IMR-90 (cell line): ENCODE data around the gene TAOK1. TPM values are rescaled to one million over a fixed set of nuclear protein-coding genes. Genes with fewer than 3 reads are reported as not detected.

Experiments
- ATAC-seq: fragments of 200-7000 bp; cut with Tn5 transposase; 2 replicates; pipeline ENCODE4 v1.9.1; 2020; ENCODE audit warnings: low read depth, mild to moderate bottlenecking, moderate library complexity
- BruUV-seq: library from RNA; stranded (reverse); fragments of 400-500 nt; replicated peaks from 2 replicates; lab custom pipeline; 2021; lab: Mats Ljungman, UMichigan
- CTCF ChIA-PET: fragments of 300-600 bp; formaldehyde crosslinking; extraction: SDS; loops from one replicate; lab custom pipeline; 2021; ENCODE audit warnings: antibody characterized with exemption; lab: Yijun Ruan, JAX
- POLR2A ChIA-PET: fragments of 300-600 bp; sonication (Branson Sonifier 250); formaldehyde crosslinking; loops from one replicate; lab custom pipeline; 2022; ENCODE audit warnings: antibody characterized with exemption; ENCODE audit not compliant: unreplicated experiment; lab: Charles Lee
- DNase-seq: peaks from one replicate; pipeline ENCODE4 v3.0.0; 2013
- H2AFZ ChIP-seq: replicated peaks from 2 replicates; pipeline ENCODE3; 2013; ENCODE audit warnings: low read length, mild to moderate bottlenecking; ENCODE audit not compliant: poor library complexity
- H2AK5ac ChIP-seq: 2 replicates; pipeline ENCODE4 v1.6.1; 2013; ENCODE audit warnings: low read depth, low read length, inconsistent platforms
- H2AK9ac ChIP-seq: replicated peaks from 2 replicates; pipeline ENCODE3; 2013; ENCODE audit warnings: mild to moderate bottlenecking, low read depth, low read length, moderate library complexity; ENCODE audit not compliant: poor library complexity
- H2BK120ac ChIP-seq: 2 replicates; pipeline ENCODE4 v1.6.1; 2013; ENCODE audit warnings: low read depth, low read length, inconsistent platforms
- H2BK15ac ChIP-seq: 3 replicates; pipeline ENCODE4 v1.6.1; 2013; ENCODE audit warnings: low read depth, low read length, inconsistent platforms
- H2BK20ac ChIP-seq: 2 replicates; pipeline ENCODE4 v1.6.1; 2013; ENCODE audit warnings: low read depth, mild to moderate bottlenecking, inconsistent platforms, low read length, moderate library complexity
- H2BK5ac ChIP-seq: 2 replicates; pipeline ENCODE4 v1.6.1; 2013; ENCODE audit warnings: mild to moderate bottlenecking, low read depth, low read length, inconsistent platforms; ENCODE audit not compliant: poor library complexity, severe bottlenecking
- H3K14ac ChIP-seq: replicated peaks from 2 replicates; pipeline ENCODE4 v1.6.1; 2013; ENCODE audit warnings: low read depth, low read length, inconsistent platforms
- H3K18ac ChIP-seq: 2 replicates; pipeline ENCODE4 v1.6.1; 2013; ENCODE audit warnings: low read depth, low read length, control low read depth
- H3K23ac ChIP-seq: 2 replicates; pipeline ENCODE4 v1.6.1; 2013; ENCODE audit warnings: low read depth, low read length, inconsistent platforms
- H3K27ac ChIP-seq: 2 replicates; pipeline ENCODE4 v1.5.1; 2013; ENCODE audit warnings: mild to moderate bottlenecking, control low read depth, low read length; ENCODE audit not compliant: insufficient read depth
- H3K27me3 ChIP-seq: 2 replicates; pipeline ENCODE4 v1.6.1; 2013; ENCODE audit warnings: low read length; ENCODE audit not compliant: control insufficient read depth, insufficient read depth
- H3K36me3 ChIP-seq: 2 replicates; pipeline ENCODE4 v1.6.1; 2013; ENCODE audit warnings: low read length, mixed read lengths; ENCODE audit not compliant: control insufficient read depth, insufficient read depth
- H3K4ac ChIP-seq: 2 replicates; pipeline ENCODE4 v1.6.1; 2013; ENCODE audit warnings: low read depth, low read length, inconsistent platforms
- H3K4me1 ChIP-seq: 2 replicates; pipeline ENCODE4 v1.6.1; 2013; ENCODE audit warnings: low read length, mixed read lengths; ENCODE audit not compliant: control insufficient read depth, insufficient read depth
- H3K4me2 ChIP-seq: 2 replicates; pipeline ENCODE4 v1.6.1; 2013; ENCODE audit warnings: low read depth, mild to moderate bottlenecking, control low read depth, low read length, moderate library complexity
- H3K4me3 ChIP-seq: 2 replicates; pipeline ENCODE4 v1.5.1; 2013; ENCODE audit warnings: low read depth, mild to moderate bottlenecking, control low read depth, low read length, moderate library complexity; ENCODE audit not compliant: insufficient read depth
- H3K56ac ChIP-seq: 2 replicates; pipeline ENCODE4 v1.6.1; 2013; ENCODE audit warnings: low read length, inconsistent platforms; ENCODE audit not compliant: insufficient read depth; ENCODE audit errors: extremely low read depth
- H3K79me1 ChIP-seq, 2 experiments: 2 replicates each; pipeline ENCODE4 v1.6.1; 2013; ENCODE audit warnings: low read length in 2 of 2, inconsistent platforms in 1 of 2, low read depth in 1 of 2
- H3K9ac ChIP-seq: 2 replicates; pipeline ENCODE4 v1.6.1; 2013; ENCODE audit warnings: low read depth, low read length, control low read depth
- H3K9me1 ChIP-seq: 2 replicates; pipeline ENCODE4 v1.6.1; 2013; ENCODE audit warnings: low read length, inconsistent platforms; ENCODE audit not compliant: insufficient read depth
- H3K9me3 ChIP-seq: 2 replicates; pipeline ENCODE4 v1.6.1; 2013; ENCODE audit warnings: low read length; ENCODE audit not compliant: control insufficient read depth, insufficient read depth
- H4K20me1 ChIP-seq: 2 replicates; pipeline ENCODE4 v1.6.1; 2013; ENCODE audit warnings: low read length, inconsistent platforms; ENCODE audit not compliant: insufficient read depth
- H4K5ac ChIP-seq: 2 replicates; pipeline ENCODE4 v1.6.1; 2013; ENCODE audit warnings: mild to moderate bottlenecking, low read depth, low read length, control low read depth
- H4K8ac ChIP-seq, 2 experiments: 2 replicates each; pipeline ENCODE4 v1.6.1; 2013; ENCODE audit warnings: low read depth in 2 of 2, low read length in 2 of 2, control low read depth in 1 of 2, inconsistent platforms in 1 of 2
- H4K91ac ChIP-seq: 2 replicates; pipeline ENCODE4 v1.6.1; 2013; ENCODE audit warnings: low read depth, low read length, inconsistent platforms; ENCODE audit not compliant: insufficient read depth
- BHLHE40 ChIP-seq: fragments of 150-350 bp; IDR thresholded peaks from 2 replicates; pipeline ENCODE4 v1.6.1; 2016; ENCODE audit warnings: mild to moderate bottlenecking, low read depth, low read length
- CEBPB ChIP-seq: IDR thresholded peaks from 2 replicates; pipeline ENCODE4 v1.6.1; 2012; ENCODE audit warnings: low read depth, low read length, improper control_type of control experiment
- CHD1 ChIP-seq: IDR thresholded peaks from 2 replicates; pipeline ENCODE4 v1.6.1; 2012; ENCODE audit warnings: low read depth, low read length, improper control_type of control experiment
- FOS ChIP-seq: fragments of 150-350 bp; IDR thresholded peaks from 2 replicates; pipeline ENCODE4 v1.6.1; 2016; ENCODE audit warnings: low read depth, low read length
- MAFK ChIP-seq: IDR thresholded peaks from 2 replicates; pipeline ENCODE4 v1.6.1; 2012; ENCODE audit warnings: low read depth, low read length, improper control_type of control experiment
- MAZ ChIP-seq: IDR thresholded peaks from 2 replicates; pipeline ENCODE4 v1.6.1; 2012; ENCODE audit warnings: low read depth, mild to moderate bottlenecking, low read length, improper control_type of control experiment, moderate library complexity, borderline replicate concordance
- MXI1 ChIP-seq: IDR thresholded peaks from 2 replicates; pipeline ENCODE4 v1.6.1; 2012; ENCODE audit warnings: low read depth, mild to moderate bottlenecking, low read length, moderate library complexity, borderline replicate concordance
- NFE2L2 ChIP-seq: fragments of 150-350 bp; IDR thresholded peaks from 2 replicates; pipeline ENCODE4 v1.6.1; 2016; ENCODE audit warnings: low read depth, mild to moderate bottlenecking, low read length
- POLR2A ChIP-seq: IDR thresholded peaks from 2 replicates; pipeline ENCODE4 v1.6.1; 2012; ENCODE audit warnings: mild to moderate bottlenecking, low read depth, low read length
- RAD21 ChIP-seq: IDR thresholded peaks from 2 replicates; pipeline ENCODE4 v1.6.1; 2012; ENCODE audit warnings: low read length, improper control_type of control experiment
- RCOR1 ChIP-seq: IDR thresholded peaks from 2 replicates; pipeline ENCODE4 v1.6.1; 2012; ENCODE audit warnings: mild to moderate bottlenecking, low read length, improper control_type of control experiment; ENCODE audit not compliant: insufficient replicate concordance
- RFX5 ChIP-seq: IDR thresholded peaks from 2 replicates; pipeline ENCODE4 v1.8.0; 2012; ENCODE audit warnings: low read depth, mild to moderate bottlenecking, low read length, moderate library complexity
- SMC3 ChIP-seq: fragments of 150-350 bp; IDR thresholded peaks from 2 replicates; pipeline ENCODE4 v1.6.1; 2016; ENCODE audit warnings: low read depth, mild to moderate bottlenecking, antibody characterized with exemption, low read length, moderate library complexity
- WGBS, 2 experiments: methylation state at CpG; one replicate each; pipeline versions ENCODE4 v1.1.5 to v1.1.7; 2013; ENCODE audit warnings: missing lambda C conversion rate in 2 of 2; ENCODE audit not compliant: insufficient read length in 1 of 2; ENCODE audit errors: extremely low coverage in 2 of 2; 5-methylcytosine and 5-hydroxymethylcytosine counted together
- dilution Hi-C: fragments of 300-500 bp; cut with HindIII; formaldehyde crosslinking; loops from one replicate; pipeline ENCODE4 v1.14.3; 2018; ENCODE audit warnings: low sequenced_read_pairs; ENCODE audit not compliant: unreplicated experiment
- in situ Hi-C: fragments of 300-500 bp; cut with MboI; formaldehyde crosslinking; loops from 3 replicates; pipeline ENCODE4 v1.14.3; 2019; ENCODE audit warnings: low sequenced_read_pairs, inconsistent platforms, mixed read lengths
- intact Hi-C: fragments of 100-400 bp; cut with micrococcal nuclease; formaldehyde crosslinking; loops from 2 replicates; pipeline ENCODE4 v1.10.0; 2022
- polyA plus RNA-seq, 3 experiments: library from polyadenylated mRNA; depleted of rRNA; stranded (reverse); fragments of >200 nt; gene quantifications; 2 replicates each; pipeline ENCODE4 v1.2.3, GENCODE V29; 2012; ENCODE audit warnings: low replicate concordance in 1 of 3
- total RNA-seq: library from RNA; depleted of rRNA; stranded (reverse); fragments of >200 nt; gene quantifications from 2 replicates; pipeline ENCODE4 v1.2.3, GENCODE V29; 2012
- TF ChIP-seq, protein P1 (sequence below): fragments of 150-350 bp; IDR thresholded peaks from 2 replicates; pipeline ENCODE4 v1.6.1; 2017; ENCODE audit warnings: mild to moderate bottlenecking, antibody characterized with exemption, low read length, low read depth
- TF ChIP-seq, protein P2 (sequence below): conservative IDR thresholded peaks from 2 replicates; pipeline ENCODE4 v1.5.1; 2012; ENCODE audit warnings: mild to moderate bottlenecking, low read depth, low read length, improper control_type of control experiment
- TF ChIP-seq, protein P3 (sequence below): fragments of 150-350 bp; IDR thresholded peaks from 2 replicates; pipeline ENCODE4 v1.6.1; 2016; ENCODE audit warnings: low read depth, mild to moderate bottlenecking, low read length, moderate library complexity, borderline replicate concordance

Gene TAOK1
- total and polyA plus RNA-seq, 2 of the 4 experiments (the other 2 are of a cell fraction), result 9.8 to 91.8 TPM

DNA sequence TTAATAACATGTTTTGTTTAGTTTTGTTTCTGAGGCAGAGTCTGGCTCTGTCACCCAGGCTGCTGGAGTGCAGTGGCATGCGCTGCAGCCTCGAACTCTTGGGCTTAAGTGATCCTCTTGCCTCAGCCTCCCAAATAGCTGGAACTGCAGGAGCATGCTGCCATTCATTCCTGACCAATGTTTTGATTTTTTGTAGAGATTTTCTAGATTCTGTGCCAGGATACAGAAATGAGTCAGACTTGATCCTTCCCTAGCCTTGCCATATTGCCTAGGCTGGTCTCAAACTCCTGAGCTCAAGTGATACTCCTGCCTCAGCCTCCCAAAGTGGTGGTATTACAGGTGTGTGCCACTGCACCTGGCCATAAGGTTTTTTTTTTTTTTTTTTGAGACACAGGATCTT, 17.7 kb downstream of the TAOK1 start:
- Histone ChIP-seq H2BK15ac (no peak overlapping the region), H4K20me1 (peaks cover 88% of the 10 kb centered on the region), H3K4me1 (peaks cover 10% of the 10 kb centered on the region), H3K79me1 (peaks cover 16 to 68% of the 10 kb centered on the region in 2 experiments), H2AK5ac (no peak overlapping the region), H3K9me1 (peaks cover 13% of the 10 kb centered on the region), H3K4me2 (no peak overlapping the region), H3K4me3 (no peak overlapping the region), H3K27me3 (no peaks in the 10 kb centered on the region), H2AK9ac (no peak overlapping the region), H4K5ac (no peak overlapping the region), H2BK5ac (no peak overlapping the region), H3K4ac (no peak overlapping the region), H2BK20ac (no peak overlapping the region), H2AFZ (no peak overlapping the region), H3K56ac (no peak overlapping the region), H3K27ac (no peak overlapping the region), H3K14ac (no peak overlapping the region), H2BK120ac (no peak overlapping the region), H3K9ac (no peak overlapping the region), H3K18ac (no peak overlapping the region), H4K91ac (no peak overlapping the region), H3K23ac (no peak overlapping the region), H3K9me3 (no peaks in the 10 kb centered on the region), H4K8ac (no peak overlapping the region), H3K36me3 (peaks cover 12% of the 10 kb centered on the region)
- no peak; the same call in 1 of the 2 replicates for ATAC-seq
- TF ChIP-seq CHD1, result no peak
- no peak for TF ChIP-seq CEBPB
- TF ChIP-seq, protein P1, sequence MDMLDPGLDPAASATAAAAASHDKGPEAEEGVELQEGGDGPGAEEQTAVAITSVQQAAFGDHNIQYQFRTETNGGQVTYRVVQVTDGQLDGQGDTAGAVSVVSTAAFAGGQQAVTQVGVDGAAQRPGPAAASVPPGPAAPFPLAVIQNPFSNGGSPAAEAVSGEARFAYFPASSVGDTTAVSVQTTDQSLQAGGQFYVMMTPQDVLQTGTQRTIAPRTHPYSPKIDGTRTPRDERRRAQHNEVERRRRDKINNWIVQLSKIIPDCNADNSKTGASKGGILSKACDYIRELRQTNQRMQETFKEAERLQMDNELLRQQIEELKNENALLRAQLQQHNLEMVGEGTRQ, result no peak
- TF ChIP-seq, protein P2, sequence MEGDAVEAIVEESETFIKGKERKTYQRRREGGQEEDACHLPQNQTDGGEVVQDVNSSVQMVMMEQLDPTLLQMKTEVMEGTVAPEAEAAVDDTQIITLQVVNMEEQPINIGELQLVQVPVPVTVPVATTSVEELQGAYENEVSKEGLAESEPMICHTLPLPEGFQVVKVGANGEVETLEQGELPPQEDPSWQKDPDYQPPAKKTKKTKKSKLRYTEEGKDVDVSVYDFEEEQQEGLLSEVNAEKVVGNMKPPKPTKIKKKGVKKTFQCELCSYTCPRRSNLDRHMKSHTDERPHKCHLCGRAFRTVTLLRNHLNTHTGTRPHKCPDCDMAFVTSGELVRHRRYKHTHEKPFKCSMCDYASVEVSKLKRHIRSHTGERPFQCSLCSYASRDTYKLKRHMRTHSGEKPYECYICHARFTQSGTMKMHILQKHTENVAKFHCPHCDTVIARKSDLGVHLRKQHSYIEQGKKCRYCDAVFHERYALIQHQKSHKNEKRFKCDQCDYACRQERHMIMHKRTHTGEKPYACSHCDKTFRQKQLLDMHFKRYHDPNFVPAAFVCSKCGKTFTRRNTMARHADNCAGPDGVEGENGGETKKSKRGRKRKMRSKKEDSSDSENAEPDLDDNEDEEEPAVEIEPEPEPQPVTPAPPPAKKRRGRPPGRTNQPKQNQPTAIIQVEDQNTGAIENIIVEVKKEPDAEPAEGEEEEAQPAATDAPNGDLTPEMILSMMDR, result no peak
- TF ChIP-seq SMC3, result no peak
- no peak for TF ChIP-seq MAZ
- TF ChIP-seq BHLHE40, result no peak
- TF ChIP-seq POLR2A, result no peak
- TF ChIP-seq, protein P3, sequence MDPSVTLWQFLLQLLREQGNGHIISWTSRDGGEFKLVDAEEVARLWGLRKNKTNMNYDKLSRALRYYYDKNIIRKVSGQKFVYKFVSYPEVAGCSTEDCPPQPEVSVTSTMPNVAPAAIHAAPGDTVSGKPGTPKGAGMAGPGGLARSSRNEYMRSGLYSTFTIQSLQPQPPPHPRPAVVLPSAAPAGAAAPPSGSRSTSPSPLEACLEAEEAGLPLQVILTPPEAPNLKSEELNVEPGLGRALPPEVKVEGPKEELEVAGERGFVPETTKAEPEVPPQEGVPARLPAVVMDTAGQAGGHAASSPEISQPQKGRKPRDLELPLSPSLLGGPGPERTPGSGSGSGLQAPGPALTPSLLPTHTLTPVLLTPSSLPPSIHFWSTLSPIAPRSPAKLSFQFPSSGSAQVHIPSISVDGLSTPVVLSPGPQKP, result no peak
- TF ChIP-seq RCOR1, result no peak
- TF ChIP-seq RAD21, result no peak
- no peak for TF ChIP-seq NFE2L2
- TF ChIP-seq FOS, result no peak
- TF ChIP-seq MXI1, result no peak
- no peak for TF ChIP-seq MAFK
- no peak for TF ChIP-seq RFX5
- peak; percentile 16 for DNase-seq
- intact Hi-C loops (no loop called here), dilution Hi-C loops (no loop called here), in situ Hi-C loops (no loop called here)
- CTCF ChIA-PET, result no interaction called here
- no CpG with 5 or more reads among the region's 2 CpGs for WGBS, 2 experiments
- POLR2A ChIA-PET, result no interaction called here
- no TSS peak for BruUV-seq
